K562 (cell line): ENCODE measurements around the gene CRLF1. TPM values are rescaled to one million over a fixed set of nuclear protein-coding genes. Genes with fewer than 3 reads are reported as not detected.

Source experiments
- ATAC-seq: fragments of 200-7000 bp; cut with Tn5 transposase; 3 replicates; pipeline ENCODE4 v1.9.1; 2020; ENCODE audit warnings: moderate library complexity
- BruUV-seq: library from RNA; stranded (reverse); fragments of 400-500 nt; replicated peaks from 2 replicates; lab custom pipeline; 2021; lab: Mats Ljungman, UMichigan
- CTCF ChIA-PET: fragments of 300-600 bp; formaldehyde crosslinking; extraction: SDS; loops from one replicate; lab custom pipeline; 2021; ENCODE audit warnings: low intra/inter-chr PET ratio; lab: Yijun Ruan, JAX
- POLR2A ChIA-PET: fragments of 300-600, 350-650 bp; sonication (Branson Sonifier 250); formaldehyde crosslinking; extraction: SDS; loops from one replicate; lab custom pipeline; 2021; ENCODE audit warnings: antibody characterized with exemption, inconsistent platforms; lab: Yijun Ruan, JAX
- DNase-seq, 4 experiments: peaks; one replicate each; pipeline versions ENCODE4 v3.0.0 to v3.0.0-alpha.2; 2011 to 2018; ENCODE audit warnings: low spot score in 3 of 4, mixed read lengths in 3 of 4; ENCODE audit errors: extremely low read depth in 1 of 4
- FAIRE-seq: peaks from 2 replicates; lab custom pipeline; 2011; peaks lifted over from hg19 to GRCh38; lab: Jason Lieb, UNC
- H2AFZ ChIP-seq: 2 replicates; pipeline ENCODE4 v1.6.0; 2011; ENCODE audit warnings: low read depth, low read length, control low read depth, inconsistent platforms
- H3K27ac ChIP-seq: fragments of 200-600 bp; 3 replicates; pipeline ENCODE4 v1.8.0; 2011; ENCODE audit warnings: low read depth, mild to moderate bottlenecking, control low read depth, inconsistent platforms, low read length, moderate library complexity, mixed read lengths; ENCODE audit errors: extremely low read depth
- H3K27me3 ChIP-seq, 2 experiments: fragments of 300-600 bp in 1 of 2; 2 replicates in 1 of 2; 3 replicates in 1 of 2; pipeline versions ENCODE4 v1.6.0 to v1.8.0; 2011; ENCODE audit warnings: inconsistent platforms in 2 of 2, low read length in 2 of 2, mild to moderate bottlenecking in 1 of 2, mixed read lengths in 1 of 2, moderate library complexity in 1 of 2; ENCODE audit not compliant: control insufficient read depth in 2 of 2, insufficient read depth in 2 of 2
- H3K36me3 ChIP-seq: fragments of 300-600 bp; 3 replicates; pipeline ENCODE4 v1.8.0; 2011; ENCODE audit warnings: mild to moderate bottlenecking, low read length, inconsistent platforms; ENCODE audit not compliant: control insufficient read depth, insufficient read depth
- H3K4me1 ChIP-seq, 2 experiments: fragments of 200-600 bp in 1 of 2; replicated peaks in 1 of 2; 2 replicates in 1 of 2; 3 replicates in 1 of 2; pipeline versions ENCODE4 v1.5.1 to v1.8.0; 2011; ENCODE audit warnings: inconsistent platforms in 2 of 2, low read length in 2 of 2, mild to moderate bottlenecking in 1 of 2, mixed read lengths in 1 of 2, moderate library complexity in 1 of 2; ENCODE audit not compliant: control insufficient read depth in 2 of 2, insufficient read depth in 2 of 2
- H3K4me2 ChIP-seq: 2 replicates; pipeline ENCODE4 v1.6.1; 2011; ENCODE audit warnings: low read length, control low read depth, inconsistent platforms, mixed read lengths; ENCODE audit not compliant: insufficient read depth
- H3K4me3 ChIP-seq: fragments of 200-600 bp; sonication (generic), shearing (Covaris generic); 2 replicates; pipeline ENCODE4 v1.5.1; 2016; ENCODE audit warnings: control low read depth, inconsistent platforms
- H3K79me2 ChIP-seq: fragments of 200-600 bp; 3 replicates; pipeline ENCODE4 v1.8.0; 2011; ENCODE audit warnings: low read length, inconsistent platforms; ENCODE audit not compliant: control insufficient read depth, insufficient read depth
- H3K9ac ChIP-seq, 2 experiments: 2 replicates each; pipeline versions ENCODE4 v1.6.0 to v1.6.1; 2011; ENCODE audit warnings: low read depth in 2 of 2, low read length in 2 of 2, control low read depth in 1 of 2, inconsistent platforms in 1 of 2, mild to moderate bottlenecking in 1 of 2, mixed read lengths in 1 of 2; ENCODE audit not compliant: insufficient read depth in 1 of 2
- H3K9me1 ChIP-seq: one replicate; pipeline ENCODE4 v1.6.0; 2011; ENCODE audit warnings: inconsistent platforms, mild to moderate bottlenecking, low read length, moderate library complexity; ENCODE audit not compliant: control insufficient read depth, insufficient read depth
- H3K9me3 ChIP-seq: replicated peaks from 2 replicates; pipeline ENCODE4 v1.5.1; 2011; ENCODE audit warnings: low read depth, low read length, inconsistent platforms; ENCODE audit not compliant: control insufficient read depth, insufficient read depth
- H4K20me1 ChIP-seq: replicated peaks from 2 replicates; pipeline ENCODE4 v1.6.1; 2011; ENCODE audit warnings: low read length, inconsistent platforms, mixed read lengths; ENCODE audit not compliant: control insufficient read depth, insufficient read depth
- HMGN3 ChIP-seq: IDR thresholded peaks from 2 replicates; pipeline ENCODE4 v1.6.1; 2011; ENCODE audit warnings: borderline replicate concordance, low read depth, mild to moderate bottlenecking, mixed read lengths, low read length; ENCODE audit not compliant: insufficient read length; ENCODE audit errors: extremely low read depth
- THRA ChIP-seq: fragments of 450-650 bp; IDR thresholded peaks from 2 replicates; pipeline ENCODE4 v1.6.1; 2017; ENCODE audit warnings: mild to moderate bottlenecking, moderate library complexity
- ZC3H8 ChIP-seq: fragments of 450-650 bp; IDR thresholded peaks from 2 replicates; pipeline ENCODE4 v1.6.1; 2017
- ZNF174 ChIP-seq: fragments of 250-450 bp; sonication (Bioruptor Pico); IDR thresholded peaks from 2 replicates; pipeline ENCODE4 v1.4.0; 2020; ENCODE audit warnings: mild to moderate bottlenecking
- ZNF696 ChIP-seq: fragments of 250-450 bp; sonication (Bioruptor Pico); conservative IDR thresholded peaks from 2 replicates; pipeline ENCODE4 v1.4.0; 2020; ENCODE audit warnings: mild to moderate bottlenecking, moderate library complexity
- whole genome bisulfite sequencing: fragments of 100-300 bp; shearing (Covaris generic); methylation state at CpG from one replicate; pipeline ENCODE4 v1.1.6; 2016; ENCODE audit warnings: low coverage, mixed read lengths; ENCODE audit not compliant: insufficient coverage; ENCODE audit errors: missing lambda C conversion rate; 5-methylcytosine and 5-hydroxymethylcytosine counted together
- in situ Hi-C: fragments of 300-500 bp; cut with MboI; formaldehyde crosslinking; loops from 4 replicates; pipeline ENCODE4 v1.15.0; 2018; ENCODE audit warnings: inconsistent platforms, mixed read lengths
- intact Hi-C: fragments of 100-400 bp; cut with micrococcal nuclease; formaldehyde crosslinking; loops from 2 replicates; pipeline ENCODE4 v1.14.2; 2022
- polyA plus RNA-seq, 8 experiments: library from polyadenylated mRNA; depleted of rRNA in 4 of 8; stranded (reverse) in 5 of 8; unstranded in 3 of 8; fragments of >200 nt; fragmentation: Nextera tagmentation in 2 of 8; fragmentation: Illumina TruSeq in 1 of 8; extraction: Ambion mirVana in 2 of 8; extraction: Trizol in 1 of 8; gene quantifications; 2 replicates each; pipeline versions ENCODE4 v1.2.1 to v1.2.3, GENCODE V29; 2011 to 2014; ENCODE audit warnings: inconsistent platforms in 1 of 8, missing spikeins in 1 of 8
- total RNA-seq, 7 experiments: library from RNA; depleted of rRNA in 6 of 7; stranded (reverse); fragments of >200 nt in 6 of 7; fragmentation: Illumina TruSeq in 2 of 7; extraction: Trizol in 2 of 7; gene quantifications; 2 replicates each; pipeline versions ENCODE4 v1.2.1 to v1.2.3, GENCODE V29; 2011 to 2021; ENCODE audit warnings: low replicate concordance in 1 of 7

The CRLF1 gene
- total and polyA plus RNA-seq, 9 of the 15 experiments (the other 6 are each of a cell fraction or from before 2014, with no cell fraction given), result 0.85 to 3.6 (median 1.7) TPM

DNA sequence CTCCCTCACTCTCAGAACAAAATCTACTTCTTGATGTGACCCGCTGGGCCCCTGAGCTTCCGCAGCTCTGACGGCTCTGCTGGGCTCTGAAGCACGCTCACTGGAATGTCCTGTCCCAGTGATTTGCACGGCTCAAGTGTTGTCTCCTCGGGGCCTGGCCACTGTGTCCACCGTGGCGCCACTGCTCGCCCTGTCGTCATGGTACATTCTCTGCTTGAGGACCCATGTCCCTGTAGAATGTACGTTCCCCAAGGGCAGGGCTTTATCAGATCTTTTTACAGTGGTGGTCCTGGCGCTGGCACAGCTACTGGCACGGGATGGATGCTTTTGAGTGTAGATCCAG is 42.3 kb upstream of the CRLF1 start:
- Histone ChIP-seq H3K36me3 (peaks cover 2% of the 10 kb centered on the region; the same call in 1 of the 3 replicates), H3K9me3 (no peaks in the 10 kb centered on the region), H3K9me1 (peaks cover 8% of the 10 kb centered on the region), H3K4me1 (peaks cover 6 to 52% of the 10 kb centered on the region in 2 experiments; a peak in 3 of 5 replicates), H3K4me3 (no peak overlapping the region), H3K79me2 (peaks cover 5% of the 10 kb centered on the region; the same call in 2 of the 3 replicates), H3K27ac (no peak overlapping the region), H4K20me1 (peaks cover 44% of the 10 kb centered on the region), H3K9ac (peak overlapping the region in 1 of 2 experiments; percentile 55; a peak in 2 of 4 replicates), H3K27me3 (no peaks in the 10 kb centered on the region), H2AFZ (no peak overlapping the region), H3K4me2 (no peak overlapping the region)
- WGBS, result 80% methylated on average over 11 of the region's 13 CpGs
- POLR2A ChIA-PET, result interaction anchor here (0.8 to 1.1 kb wide), 2 partner anchors 9 to 11 kb away, joined by 3 read pairs; no protein-coding TSS in a partner anchor
- ATAC-seq (no peak), FAIRE-seq (no peak), DNase-seq (no peak)
- BruUV-seq, result no TSS peak
- intact Hi-C loops (no loop called here), in situ Hi-C loops (no loop called here)
- CTCF ChIA-PET, result no interaction called here
- TF ChIP-seq ZC3H8 (no peak), THRA (no peak), ZNF696 (CRISPR knock-in tag) (no peak), HMGN3 (no peak), ZNF174 (CRISPR knock-in tag) (no peak)
- TF ChIP-seq, all 486 proteins: peak for 0
